Measurements from ENCODE around the gene CTSH. TPM values are rescaled to one million over a fixed set of nuclear protein-coding genes. Genes with fewer than 3 reads are reported as not detected.
A peak's percentile ranks its signal among the peaks of the same experiment; 100 is the strongest.
"Not testable (repeated sequence)": the region's sequence is repeated elsewhere in the genome, so short reads cannot be mapped to it uniquely, and the experiment has no call there.

Gene CTSH
- total RNA-seq, 2 experiments from 2014 or later: 46.7 to 54.8 TPM

- ChIA-PET CTCF (no interaction called here), POLR2A (no interaction called here)
- H3K36me3 Mint-ChIP-seq (ENCODE audit: low read depth): peaks cover 3% of the 10 kb centered on the region
These were observed 15.1 kb downstream of the CTSH start for GRCh38 chr15:78929536-78930264.

GRCh38 chr15:78928616-78929093 lies 16.2 kb downstream of the CTSH start:
- Mint-ChIP-seq H3K4me3 (no peak overlapping the region), H3K27me3 (no peaks in the 10 kb centered on the region), H3K27ac (peak overlapping the region; percentile 13), H3K36me3 (ENCODE audit: low read depth) (no peaks in the 10 kb centered on the region), H3K9me3 (no peaks in the 10 kb centered on the region), H3K4me1 (peaks cover 2% of the 10 kb centered on the region)
- DNase-seq: no peak
- ChIA-PET POLR2A (no interaction called here), CTCF (no interaction called here)

More at GRCh38 chr15:78929536-78930264, 15.1 kb downstream of the CTSH start:
- Mint-ChIP-seq H3K27ac (no peak overlapping the region), H3K4me3 (no peak overlapping the region), H3K4me1 (peaks cover 2% of the 10 kb centered on the region), H3K9me3 (no peaks in the 10 kb centered on the region), H3K27me3 (no peaks in the 10 kb centered on the region)
- DNase-seq: no peak

- CTCF ChIA-PET; DNase-seq; H3K27ac Mint-ChIP-seq; H3K36me3 Mint-ChIP-seq (ENCODE audit: low read depth); H3K4me1 Mint-ChIP-seq; POLR2A ChIA-PET; H3K27me3 Mint-ChIP-seq; H3K4me3 Mint-ChIP-seq; H3K9me3 Mint-ChIP-seq: not testable (repeated sequence)
These were observed 16.7 kb downstream of the CTSH start for GRCh38 chr15:78928176-78928575.

- Mint-ChIP-seq H3K4me1 (peaks cover 2% of the 10 kb centered on the region), H3K4me3 (no peak overlapping the region)
- CTCF ChIA-PET: interaction anchor here (1.6 kb wide), 1 partner anchor 52 kb away, joined by 4 read pairs; no protein-coding TSS in a partner anchor
These were observed 17.6 kb downstream of the CTSH start for GRCh38 chr15:78927077-78927790.

GRCh38 chr15:78925956-78926743 lies 18.7 kb downstream of the CTSH start:
- Mint-ChIP-seq H3K27me3 (no peaks in the 10 kb centered on the region), H3K27ac (no peak overlapping the region), H3K36me3 (ENCODE audit: low read depth) (peaks cover 7% of the 10 kb centered on the region), H3K9me3 (no peaks in the 10 kb centered on the region), H3K4me3 (no peak overlapping the region), H3K4me1 (peaks cover 2% of the 10 kb centered on the region)
- no peak for DNase-seq
- ChIA-PET CTCF (interaction anchor here (0.6 to 1.6 kb wide), 4 partner anchors 19 to 66 kb away, joined by 3 to 4 read pairs (median 4); no protein-coding TSS in a partner anchor), POLR2A (no interaction called here)

More at GRCh38 chr15:78927077-78927790, 17.6 kb downstream of the CTSH start:
- DNase-seq: no peak
- Mint-ChIP-seq H3K27ac (no peak overlapping the region), H3K27me3 (no peaks in the 10 kb centered on the region), H3K9me3 (no peaks in the 10 kb centered on the region), H3K36me3 (ENCODE audit: low read depth) (no peaks in the 10 kb centered on the region)
- POLR2A ChIA-PET: no interaction called here

- no peaks in the 10 kb centered on the region for H3K27me3 Mint-ChIP-seq
- no peak for DNase-seq
- no peaks in the 10 kb centered on the region for H3K9me3 Mint-ChIP-seq
- peaks cover 9% of the 10 kb centered on the region for H3K36me3 Mint-ChIP-seq (ENCODE audit: low read depth)
- H3K27ac Mint-ChIP-seq: no peak overlapping the region
- peaks cover 2% of the 10 kb centered on the region for H3K4me1 Mint-ChIP-seq
- POLR2A ChIA-PET: no interaction called here
- no peak overlapping the region for H3K4me3 Mint-ChIP-seq
- CTCF ChIA-PET: interaction anchor here (1.2 to 1.6 kb wide), 3 partner anchors 18 to 54 kb away, joined by 3 to 4 read pairs (median 3); no protein-coding TSS in a partner anchor
These were observed 19.7 kb downstream of the CTSH start for GRCh38 chr15:78925076-78925624.

- H3K27ac Mint-ChIP-seq: no peak overlapping the region
- ChIA-PET CTCF (no interaction called here), POLR2A (interaction anchor here (0.6 kb wide), 1 partner anchor 65 kb away, joined by 3 read pairs; no protein-coding TSS in a partner anchor)
- H3K9me3 Mint-ChIP-seq: no peaks in the 10 kb centered on the region
- DNase-seq: no peak
- peaks cover 2% of the 10 kb centered on the region for H3K4me1 Mint-ChIP-seq
- peaks cover 12% of the 10 kb centered on the region for H3K36me3 Mint-ChIP-seq (ENCODE audit: low read depth)
- H3K27me3 Mint-ChIP-seq: no peaks in the 10 kb centered on the region
- no peak overlapping the region for H3K4me3 Mint-ChIP-seq
These were observed 21.1 kb downstream of the CTSH start for GRCh38 chr15:78923480-78924360.

GRCh38 chr15:78923015-78923414 lies 21.8 kb downstream of the CTSH start:
- POLR2A ChIA-PET: no interaction called here
- H3K9me3 Mint-ChIP-seq: no peaks in the 10 kb centered on the region
- no peak overlapping the region for H3K4me3 Mint-ChIP-seq
- H3K36me3 Mint-ChIP-seq (ENCODE audit: low read depth): peaks cover 16% of the 10 kb centered on the region
- no peak for DNase-seq
- peaks cover 2% of the 10 kb centered on the region for H3K4me1 Mint-ChIP-seq
- H3K27ac Mint-ChIP-seq: no peak overlapping the region
- CTCF ChIA-PET: no interaction called here
- no peaks in the 10 kb centered on the region for H3K27me3 Mint-ChIP-seq

GRCh38 chr15:78922527-78922926 lies 22.3 kb downstream of the CTSH start:
- CTCF ChIA-PET: interaction anchor here (1.2 to 1.3 kb wide), 2 partner anchors 9 to 11 kb away, joined by 3 read pairs; no protein-coding TSS in a partner anchor
- H3K4me3 Mint-ChIP-seq: no peak overlapping the region
- peaks cover 20% of the 10 kb centered on the region for H3K36me3 Mint-ChIP-seq (ENCODE audit: low read depth)
- H3K27ac Mint-ChIP-seq: no peak overlapping the region
- DNase-seq: no peak
- H3K27me3 Mint-ChIP-seq: no peaks in the 10 kb centered on the region
- POLR2A ChIA-PET: no interaction called here
- no peaks in the 10 kb centered on the region for H3K4me1 Mint-ChIP-seq
- H3K9me3 Mint-ChIP-seq: no peaks in the 10 kb centered on the region

- Mint-ChIP-seq H3K4me1 (no peaks in the 10 kb centered on the region), H3K4me3 (no peak overlapping the region), H3K9me3 (no peaks in the 10 kb centered on the region), H3K36me3 (ENCODE audit: low read depth) (peaks cover 21% of the 10 kb centered on the region), H3K27me3 (no peaks in the 10 kb centered on the region), H3K27ac (no peak overlapping the region)
- ChIA-PET CTCF (interaction anchor here (1.2 to 1.3 kb wide), 2 partner anchors 8 to 11 kb away, joined by 3 read pairs; no protein-coding TSS in a partner anchor), POLR2A (no interaction called here)
- DNase-seq: no peak
These were observed 22.9 kb downstream of the CTSH start for GRCh38 chr15:78921940-78922339.

GRCh38 chr15:78921517-78921916 lies 23.3 kb downstream of the CTSH start:
- no peak overlapping the region for H3K27ac Mint-ChIP-seq
- no peaks in the 10 kb centered on the region for H3K9me3 Mint-ChIP-seq
- ChIA-PET CTCF (interaction anchor here (1.2 to 1.3 kb wide), 2 partner anchors 8 to 10 kb away, joined by 3 read pairs; no protein-coding TSS in a partner anchor), POLR2A (no interaction called here)
- peaks cover 21% of the 10 kb centered on the region for H3K36me3 Mint-ChIP-seq (ENCODE audit: low read depth)
- H3K27me3 Mint-ChIP-seq: no peaks in the 10 kb centered on the region
- H3K4me3 Mint-ChIP-seq: no peak overlapping the region
- DNase-seq: no peak
- no peaks in the 10 kb centered on the region for H3K4me1 Mint-ChIP-seq

GRCh38 chr15:78917888-78918287 lies 27.0 kb downstream of the CTSH start:
- Mint-ChIP-seq H3K27ac (no peak overlapping the region), H3K4me3 (no peak overlapping the region), H3K36me3 (ENCODE audit: low read depth) (peaks cover 30% of the 10 kb centered on the region), H3K9me3 (no peaks in the 10 kb centered on the region), H3K27me3 (no peaks in the 10 kb centered on the region), H3K4me1 (no peaks in the 10 kb centered on the region)
- ChIA-PET CTCF (no interaction called here), POLR2A (no interaction called here)
- DNase-seq: no peak

All from activated CD4-positive, alpha-beta T cell treated with anti-CD3 and anti-CD28 coated beads, Interleukin-2, amount 10 ng/mL, durations not matched to agents 7 days and 5 days (primary cell).